GM19193 (cell line): ENCODE results near the gene VRK1.

Experiments
- POLR2A ChIP-seq: IDR thresholded peaks from 4 replicates; pipeline ENCODE4 v1.6.1; 2011; ENCODE audit not compliant: insufficient read depth, insufficient read length; ENCODE audit errors: extremely low read depth

VRK1 gene

DNA sequence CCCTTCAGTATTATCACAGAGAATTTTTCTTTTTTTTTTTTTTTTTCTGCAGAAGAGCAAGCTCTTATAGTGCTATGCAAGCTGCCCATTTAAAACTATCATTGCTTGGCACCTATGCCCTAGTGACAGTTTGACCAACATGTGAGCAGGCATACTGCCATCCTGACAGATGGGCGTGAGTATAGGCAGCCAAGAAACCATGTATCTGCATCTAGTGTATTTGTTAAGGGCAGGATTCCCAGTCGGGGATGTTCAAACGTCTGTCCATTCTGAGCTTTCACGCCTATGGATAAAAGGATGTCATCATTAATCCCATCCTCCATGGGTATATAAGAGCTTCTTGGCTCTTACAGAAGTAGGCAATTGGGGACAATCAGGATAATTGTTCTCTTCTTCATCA, 8.8 kb downstream of the VRK1 start:
- TF ChIP-seq POLR2A = no peak

DNA sequence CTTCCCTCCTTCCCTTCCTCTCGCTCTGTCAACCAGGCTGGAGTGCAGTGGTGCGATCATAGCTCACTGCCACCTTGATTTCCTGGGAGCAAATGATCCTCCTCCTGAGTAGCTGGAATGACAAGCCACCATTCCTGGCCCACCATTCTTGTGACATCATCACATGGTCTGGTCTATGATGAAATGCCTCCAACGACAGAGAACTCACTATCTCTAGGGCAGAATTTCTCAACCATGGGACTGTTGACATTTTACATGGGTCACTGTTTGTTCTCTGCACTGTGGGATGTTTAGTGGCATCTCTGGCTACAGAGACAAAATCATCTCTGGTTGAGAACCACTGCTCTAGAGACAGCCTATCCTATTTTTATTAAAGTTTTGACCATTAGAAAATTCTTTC, 9.7 kb downstream of the VRK1 start:
- TF ChIP-seq POLR2A = no peak

- no peak for TF ChIP-seq POLR2A
Measured at GRCh38 chr14:96808619-96809406, 11.6 kb downstream of the VRK1 start.

DNA sequence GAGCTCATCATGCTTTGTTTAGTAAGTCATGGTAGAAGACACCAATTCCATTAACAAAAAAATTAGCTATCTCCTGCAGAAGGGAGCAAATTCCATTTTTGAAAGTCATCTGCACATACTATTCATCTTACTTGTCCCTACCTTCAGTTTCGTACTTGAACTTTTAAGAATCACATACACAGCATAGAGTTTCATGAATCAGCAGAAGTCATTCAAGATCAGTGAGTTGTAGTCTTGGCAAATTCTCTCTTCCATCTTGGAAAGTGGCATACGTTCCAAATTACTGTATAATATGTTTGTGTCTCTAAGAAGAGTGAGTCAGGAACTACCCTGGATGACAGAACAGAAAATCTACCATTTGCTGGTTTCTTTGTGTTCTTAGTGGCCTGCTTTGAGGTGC, 14.1 kb downstream of the VRK1 start:
- TF ChIP-seq POLR2A = no peak

DNA sequence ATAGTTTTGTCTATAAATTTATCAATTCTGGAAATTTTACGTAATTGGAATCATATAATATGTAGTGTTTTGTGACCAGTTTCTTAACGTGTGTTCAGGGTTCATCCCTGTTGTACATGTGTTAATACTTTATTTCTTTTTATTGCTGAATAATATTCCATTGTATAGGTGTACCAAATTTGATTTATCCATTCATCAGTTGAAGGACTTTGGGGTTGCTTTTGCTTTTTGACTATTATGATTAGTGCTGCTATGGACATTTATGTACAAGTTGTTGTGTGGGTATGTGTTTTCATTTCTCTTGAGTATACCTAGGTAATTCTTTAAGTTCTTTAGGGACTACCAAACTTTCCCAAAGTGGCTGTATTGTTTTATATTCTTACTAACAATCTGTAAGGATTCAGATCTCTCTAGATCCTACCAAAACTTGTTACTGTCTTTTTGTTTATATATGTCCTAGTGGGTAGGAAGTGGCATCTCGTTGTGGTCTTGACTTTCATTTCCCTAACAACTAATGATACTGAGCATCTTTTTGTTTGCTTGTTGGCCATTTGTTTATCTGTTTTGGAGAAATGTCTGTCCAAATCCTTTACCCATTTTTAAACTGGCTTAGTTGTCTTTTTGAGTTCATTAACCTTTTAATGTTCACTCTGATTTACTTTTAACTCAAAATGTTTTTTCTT, 14.9 kb downstream of the VRK1 start:
- TF ChIP-seq POLR2A = no peak

DNA sequence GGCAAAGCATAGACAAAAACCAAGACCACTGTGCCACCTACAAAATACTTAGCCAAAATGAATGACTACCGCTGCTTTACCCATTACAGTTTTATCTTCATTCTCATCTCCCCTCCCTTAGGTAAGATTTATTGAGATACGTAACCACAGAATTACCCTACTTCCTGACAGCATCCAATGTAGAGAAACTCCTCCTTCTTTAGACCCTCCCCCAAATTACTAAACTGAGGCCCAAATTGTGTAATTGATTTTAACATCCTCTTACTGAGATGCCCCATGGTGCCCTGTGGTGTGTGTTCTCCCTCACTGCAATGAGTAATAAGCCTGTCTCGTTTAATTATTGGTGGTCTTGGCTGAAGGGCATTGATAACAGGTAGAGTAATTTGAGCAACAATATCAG, 19.1 kb downstream of the VRK1 start:
- no peak for TF ChIP-seq POLR2A

DNA sequence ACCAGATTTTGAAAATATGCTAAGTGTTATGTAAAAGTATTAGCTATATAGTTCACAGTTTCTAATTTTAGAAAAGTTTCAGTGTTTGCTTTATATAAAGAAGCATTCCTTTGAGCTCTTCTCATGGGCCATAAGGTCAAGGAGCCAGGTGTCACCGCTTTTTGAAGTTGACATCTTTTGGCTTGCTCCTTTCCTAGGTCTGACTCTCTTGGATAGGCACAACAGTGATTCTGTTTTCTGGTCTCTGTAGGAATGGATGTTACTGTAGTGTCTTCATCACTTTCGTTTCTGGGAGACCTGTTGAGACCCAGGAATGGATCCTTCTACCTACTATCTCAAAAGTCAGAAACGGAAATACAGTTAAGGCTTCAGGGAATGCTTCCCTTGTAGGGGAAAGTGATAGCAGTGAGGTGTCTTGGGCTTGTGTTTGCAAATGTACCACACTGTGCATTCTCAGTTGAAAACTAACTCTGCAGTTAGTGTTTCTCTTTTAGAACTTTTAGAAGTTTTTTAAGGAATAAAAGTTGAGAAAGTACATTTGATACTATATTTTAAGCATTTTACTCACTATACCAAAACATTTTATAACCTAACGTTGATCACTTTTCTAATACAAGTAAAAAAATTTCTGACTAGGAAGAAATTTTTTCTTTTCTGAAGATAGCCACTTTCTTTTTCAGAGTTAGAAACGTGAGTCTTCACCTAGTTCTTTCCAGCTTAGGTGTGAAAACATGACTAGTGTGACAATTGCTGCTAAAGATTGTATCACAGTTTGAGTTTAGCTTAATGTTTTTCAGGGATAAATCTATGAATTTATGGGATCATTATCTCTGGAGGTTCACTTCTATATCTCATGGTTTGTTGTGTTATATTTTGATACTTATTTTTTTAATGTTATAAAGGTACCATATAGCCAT, 20.8 kb downstream of the VRK1 start:
- no peak for TF ChIP-seq POLR2A

GRCh38 chr14:96821501-96821900, 24.3 kb downstream of the VRK1 start:
- no peak for TF ChIP-seq POLR2A

DNA sequence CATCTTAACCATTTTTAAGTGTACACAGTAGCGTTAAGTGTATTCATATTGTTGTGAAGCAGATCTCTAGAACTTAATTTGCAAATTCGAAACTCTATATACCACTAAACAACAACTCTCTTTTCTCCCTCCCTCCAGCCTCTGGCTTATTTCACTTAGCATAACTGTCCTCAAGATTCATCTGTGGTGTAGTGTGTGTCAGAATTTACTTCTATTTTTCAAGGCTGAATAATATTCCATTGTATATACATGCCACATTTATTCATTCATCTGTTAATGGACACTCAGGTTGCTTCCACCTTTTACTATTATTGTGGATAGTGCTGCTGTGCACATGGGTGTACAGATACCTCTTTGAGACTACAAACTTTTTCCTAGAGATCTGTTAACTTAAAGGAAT, 26.5 kb downstream of the VRK1 start:
- no peak for TF ChIP-seq POLR2A

- no peak for TF ChIP-seq POLR2A
Measured at GRCh38 chr14:96824283-96824682, 27.1 kb downstream of the VRK1 start.

- TF ChIP-seq POLR2A = no peak
Measured at GRCh38 chr14:96826818-96827217, 29.6 kb downstream of the VRK1 start.

DNA sequence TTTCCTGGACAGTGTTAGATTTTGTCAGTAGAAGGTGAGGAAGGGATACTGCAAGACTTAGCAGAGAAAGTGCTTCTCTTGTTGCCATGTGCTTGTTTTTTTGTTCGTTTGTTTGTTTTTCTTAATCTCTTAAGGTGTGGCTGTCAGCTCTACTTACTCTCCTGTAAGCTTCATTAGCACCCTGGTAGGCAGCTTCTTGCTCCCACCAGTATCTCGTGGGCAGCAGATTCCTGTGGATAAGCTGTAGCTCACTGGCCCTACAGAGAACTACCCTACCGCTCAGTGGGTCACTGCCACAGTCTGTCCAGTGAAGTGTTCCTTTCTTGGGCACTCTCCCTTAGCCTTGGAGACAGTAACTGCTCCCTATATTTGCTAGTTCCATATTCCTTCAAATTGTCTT, 30.1 kb downstream of the VRK1 start:
- no peak for TF ChIP-seq POLR2A

DNA sequence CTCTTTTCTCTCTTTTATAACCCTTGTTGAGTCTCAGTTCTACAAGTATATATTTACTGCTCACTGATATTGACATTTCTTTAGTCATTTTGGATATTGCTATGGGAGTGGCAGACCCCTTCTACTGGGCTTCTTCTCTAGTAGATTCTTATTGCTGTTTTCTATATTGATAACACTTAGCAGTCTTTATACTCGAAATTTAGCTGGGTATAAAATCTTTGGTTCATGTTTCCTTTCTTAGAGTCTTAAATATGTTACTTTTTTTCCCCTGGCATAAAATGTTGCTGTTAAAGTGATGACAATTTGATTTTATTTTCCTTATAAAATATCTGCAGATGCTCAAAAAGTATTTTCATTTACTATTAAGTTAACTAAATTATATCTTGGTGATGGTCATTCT, 32.6 kb downstream of the VRK1 start:
- TF ChIP-seq POLR2A = no peak

GRCh38 chr14:96830946-96831345, 33.8 kb downstream of the VRK1 start:
- TF ChIP-seq POLR2A = no peak

- no peak for TF ChIP-seq POLR2A
Measured at GRCh38 chr14:96832351-96832750, 35.2 kb downstream of the VRK1 start.
